MCF 10A (cell line): ENCODE results near the gene LCOR. TPM values are rescaled to one million over a fixed set of nuclear protein-coding genes. Genes with fewer than 3 reads are reported as not detected.

Source experiments
- BruUV-seq: library from RNA; stranded (reverse); fragments of 400-500 nt; replicated peaks from 2 replicates; lab custom pipeline; 2021; lab: Mats Ljungman, UMichigan
- CTCF ChIA-PET: fragments of 300-600 bp; sonication (Branson Sonifier 250); formaldehyde crosslinking; extraction: SDS; loops from one replicate; lab custom pipeline; 2021; ENCODE audit warnings: antibody characterized with exemption, inconsistent platforms; lab: Yijun Ruan, JAX
- POLR2A ChIA-PET: fragments of 300-600, 350-650 bp; sonication (Branson Sonifier 250); formaldehyde crosslinking; extraction: SDS; loops from one replicate; lab custom pipeline; 2020; ENCODE audit warnings: antibody characterized with exemption, inconsistent platforms; lab: Yijun Ruan, JAX
- DNase-seq: peaks from one replicate; pipeline ENCODE4 v3.0.0-alpha.2; 2018; ENCODE audit not compliant: unreplicated experiment
- H3K27ac Mint-ChIP-seq: one replicate; pipeline ENCODE4 v1.8.0; 2022; ENCODE audit warnings: mild to moderate bottlenecking, low read depth, mixed read lengths; ENCODE audit not compliant: unreplicated experiment
- H3K27me3 Mint-ChIP-seq: one replicate; pipeline ENCODE4 v1.8.0; 2022; ENCODE audit warnings: mixed read lengths; ENCODE audit not compliant: insufficient read depth, unreplicated experiment
- H3K36me3 Mint-ChIP-seq: one replicate; pipeline ENCODE4 v1.8.0; 2022; ENCODE audit warnings: mild to moderate bottlenecking, moderate library complexity, mixed read lengths; ENCODE audit not compliant: insufficient read depth, unreplicated experiment
- H3K4me1 Mint-ChIP-seq: one replicate; pipeline ENCODE4 v1.8.0; 2022; ENCODE audit warnings: mixed read lengths; ENCODE audit not compliant: insufficient read depth, unreplicated experiment
- H3K4me3 Mint-ChIP-seq: one replicate; pipeline ENCODE4 v1.8.0; 2022; ENCODE audit warnings: mild to moderate bottlenecking, moderate library complexity, mixed read lengths; ENCODE audit not compliant: unreplicated experiment
- H3K9me3 Mint-ChIP-seq: one replicate; pipeline ENCODE4 v1.8.0; 2022; ENCODE audit warnings: mixed read lengths; ENCODE audit not compliant: unreplicated experiment
- CTCF ChIP-seq: fragments of 200-600 bp; IDR thresholded peaks from one replicate; pipeline ENCODE4 v1.8.0; 2022; ENCODE audit warnings: antibody characterized with exemption, mild to moderate bottlenecking; ENCODE audit not compliant: unreplicated experiment
- intact Hi-C: fragments of 100-400 bp; cut with micrococcal nuclease; formaldehyde crosslinking; loops from 2 replicates; pipeline ENCODE4 v1.14.1; 2022
- total RNA-seq: library from RNA; stranded (reverse); gene quantifications from 2 replicates; pipeline ENCODE4 v1.2.3, GENCODE V29; 2022

The LCOR gene
- total RNA-seq, 1 experiment from 2014 or later: 40.4 TPM

GRCh38 chr10:96949039-96949683 lies 117.1 kb downstream of the LCOR start:
- BruUV-seq: no TSS peak
- TF ChIP-seq CTCF: no peak
- ChIA-PET POLR2A (no interaction called here), CTCF (interaction anchor here (0.7 kb wide), 1 partner anchor 267 kb away, joined by 3 read pairs; no protein-coding TSS in a partner anchor)
- no peak for DNase-seq
- no peak overlapping the region for H3K27ac Mint-ChIP-seq
- H3K36me3 Mint-ChIP-seq: peaks cover 21% of the 10 kb centered on the region
- H3K27me3 Mint-ChIP-seq: no peaks in the 10 kb centered on the region
- H3K4me3 Mint-ChIP-seq: no peak overlapping the region
- no peaks in the 10 kb centered on the region for H3K4me1 Mint-ChIP-seq
- no peaks in the 10 kb centered on the region for H3K9me3 Mint-ChIP-seq
- intact Hi-C loops: no loop called here

GRCh38 chr10:96951954-96952353 lies 119.9 kb downstream of the LCOR start:
- H3K4me3 Mint-ChIP-seq: no peak overlapping the region
- POLR2A ChIA-PET: no interaction called here
- no TSS peak for BruUV-seq
- H3K36me3 Mint-ChIP-seq: peaks cover 42% of the 10 kb centered on the region
- no peaks in the 10 kb centered on the region for H3K27me3 Mint-ChIP-seq
- H3K27ac Mint-ChIP-seq: peak overlapping the region; percentile 20
- H3K9me3 Mint-ChIP-seq: no peaks in the 10 kb centered on the region
- intact Hi-C loops: no loop called here
- CTCF ChIA-PET: interaction anchor here (0.6 kb wide), 1 partner anchor 310 kb away, joined by 3 read pairs; no protein-coding TSS in a partner anchor
- DNase-seq: no peak
- no peak for TF ChIP-seq CTCF
- H3K4me1 Mint-ChIP-seq: no peaks in the 10 kb centered on the region

- no peak for TF ChIP-seq CTCF
- Mint-ChIP-seq H3K27me3 (no peaks in the 10 kb centered on the region), H3K4me3 (no peak overlapping the region), H3K36me3 (peaks cover 56% of the 10 kb centered on the region), H3K9me3 (no peaks in the 10 kb centered on the region), H3K27ac (no peak overlapping the region), H3K4me1 (no peaks in the 10 kb centered on the region)
- POLR2A ChIA-PET: no interaction called here
- CTCF ChIA-PET: interaction anchor here (0.7 kb wide), 1 partner anchor 80 kb away, joined by 4 read pairs; no protein-coding TSS in a partner anchor
- BruUV-seq: no TSS peak
- no peak for DNase-seq
- intact Hi-C loops: no loop called here
Observed at GRCh38 chr10:96955794-96956193, 123.7 kb downstream of the LCOR start.

GRCh38 chr10:96958071-96958470 lies 126.0 kb downstream of the LCOR start:
- H3K27me3 Mint-ChIP-seq: no peaks in the 10 kb centered on the region
- H3K36me3 Mint-ChIP-seq: peaks cover 44% of the 10 kb centered on the region
- no peak for DNase-seq
- H3K9me3 Mint-ChIP-seq: no peaks in the 10 kb centered on the region
- H3K27ac Mint-ChIP-seq: no peak overlapping the region
- intact Hi-C loops: no loop called here
- no peak overlapping the region for H3K4me3 Mint-ChIP-seq
- CTCF ChIA-PET: no interaction called here
- BruUV-seq: no TSS peak
- POLR2A ChIA-PET: interaction anchor here (1.1 to 1.2 kb wide), 2 partner anchors 15 to 17 kb away, joined by 3 read pairs; no protein-coding TSS in a partner anchor
- no peaks in the 10 kb centered on the region for H3K4me1 Mint-ChIP-seq
- TF ChIP-seq CTCF: no peak
